ENCODE data around the gene MROH9.

- TF ChIP-seq EZH2 (IDR thresholded peaks at IDR 0.05; ENCODE audit: borderline replicate concordance, low read depth, low read length, severe bottlenecking) (no peak), CTCF (IDR thresholded peaks at IDR 0.05; ENCODE audit: borderline replicate concordance, extremely low read depth, low read length, poor library complexity, severe bottlenecking) (no peak)
These were observed 3.7 kb upstream of the MROH9 start for GRCh38 chr1:170931650-170932049.

All from DND-41 (cell line).